HCEC 1CT (cell line): ENCODE measurements around the gene ITPKB.
"Not testable (repeated sequence)": the region's sequence is repeated elsewhere in the genome, so short reads cannot be mapped to it uniquely, and the experiment has no call there.

Experiments used
- DNase-seq: peaks from one replicate; pipeline ENCODE4 v3.0.0-alpha.2; 2017

Gene ITPKB

GRCh38 chr1:226738995-226739695 lies at the start of gene ITPKB:
TSS of gene ITPKB (minus strand) at chr1:226739282. CDS start at chr1:226737458, 1,824 bp downstream.
- peak; percentile 63 for DNase-seq

DNA sequence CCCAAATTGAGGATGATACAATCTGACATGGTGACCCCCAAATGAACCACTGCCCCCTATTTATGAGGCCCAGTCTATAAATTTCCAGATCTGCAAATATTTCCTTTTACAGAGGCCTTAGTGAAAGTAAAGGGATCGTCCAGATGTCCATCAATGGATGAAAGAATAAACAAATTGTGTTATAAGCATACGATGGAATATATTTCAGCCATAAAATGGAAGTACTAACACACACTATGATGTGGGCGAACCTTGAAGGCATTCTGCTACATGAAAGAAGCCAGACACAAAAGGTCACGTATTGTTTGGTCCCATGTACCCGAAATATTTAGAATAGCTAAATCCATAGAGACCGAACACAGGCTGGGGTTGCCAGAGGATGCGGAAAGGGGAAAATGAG lies 48.6 kb upstream of the ITPKB start:
- DNase-seq = no peak

DNA sequence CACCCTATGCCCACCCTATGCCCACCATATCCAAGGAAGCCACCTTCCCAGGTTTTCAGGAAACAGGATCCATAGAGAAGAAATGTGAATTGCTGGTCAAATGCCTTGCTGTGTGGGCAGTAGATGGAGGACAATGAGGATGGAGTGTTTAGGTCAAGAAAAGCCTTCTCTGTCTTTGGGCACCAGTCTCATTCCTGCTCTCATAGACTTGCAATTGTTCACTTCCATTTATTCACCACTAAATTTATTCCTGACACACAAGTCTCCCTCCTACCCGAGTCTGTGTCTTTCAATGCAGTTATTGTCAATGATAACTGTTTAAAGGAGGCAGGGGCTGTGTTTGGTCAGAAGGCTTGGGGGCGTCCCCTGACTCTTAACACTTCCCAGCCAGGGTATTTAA lies 48.0 kb upstream of the ITPKB start:
- DNase-seq = no peak

DNA sequence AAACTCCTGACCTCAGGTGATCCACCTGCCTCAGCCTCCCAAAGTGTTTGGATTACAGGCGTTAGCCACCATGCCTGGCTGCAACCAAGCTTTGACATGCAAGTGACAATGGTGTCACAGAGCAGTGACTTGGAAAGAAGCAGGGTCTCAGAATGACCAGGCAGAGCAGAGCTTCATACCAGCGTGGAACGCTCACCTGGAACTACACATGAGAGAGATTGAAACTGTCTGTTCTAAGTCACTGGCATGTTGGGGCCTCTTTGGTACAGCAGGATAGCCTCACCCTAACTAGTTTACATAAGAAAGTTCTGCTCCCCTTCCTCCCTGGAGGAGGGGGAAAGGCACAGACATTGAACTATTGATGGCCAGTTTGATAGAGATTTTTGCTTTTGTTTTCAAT lies 47.5 kb upstream of the ITPKB start:
- no peak for DNase-seq

DNA sequence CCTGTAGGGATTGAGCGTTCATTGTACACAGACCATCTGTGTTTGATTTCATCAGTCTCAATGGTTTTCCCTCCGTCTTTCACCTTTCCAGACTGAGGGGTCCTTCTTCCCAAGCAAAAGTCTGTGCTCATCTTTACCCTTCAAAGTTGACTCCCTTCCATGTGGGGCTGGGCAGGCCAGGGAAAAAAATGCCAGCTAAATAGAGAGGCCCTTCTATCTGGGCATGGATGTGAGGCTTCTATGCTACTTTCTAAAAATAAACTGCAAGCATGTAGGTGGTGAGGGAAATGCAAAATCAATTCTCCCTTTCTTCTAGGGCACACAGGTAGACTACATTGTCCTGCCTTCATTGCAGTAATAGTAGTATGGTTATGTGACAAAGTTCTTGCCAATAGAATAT lies 46.7 kb upstream of the ITPKB start:
- DNase-seq = no peak

GRCh38 chr1:226784081-226785049 lies 45.3 kb upstream of the ITPKB start:
- DNase-seq = no peak

GRCh38 chr1:226782845-226783601 lies 43.9 kb upstream of the ITPKB start:
- no peak for DNase-seq

GRCh38 chr1:226781937-226782609 lies 43.0 kb upstream of the ITPKB start:
- no peak for DNase-seq

DNA sequence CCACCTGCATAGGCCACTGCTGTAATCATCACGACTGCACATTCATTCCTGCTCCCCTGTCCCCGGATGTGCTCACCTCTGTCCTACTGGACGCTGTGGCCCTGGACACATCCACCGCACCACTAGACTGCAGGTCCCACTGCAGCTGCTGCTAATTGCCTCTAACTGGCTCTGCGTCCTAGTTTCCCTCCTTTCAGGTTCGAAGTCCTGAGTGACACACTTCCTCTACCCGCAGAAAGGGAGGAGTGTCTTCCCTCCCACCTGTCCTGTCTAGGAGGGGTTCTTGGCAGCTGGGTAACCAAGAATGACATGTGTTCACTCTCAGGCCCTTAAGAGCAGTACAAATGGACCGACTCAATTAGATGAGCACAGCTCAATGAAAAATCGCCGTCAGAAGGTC lies 40.5 kb upstream of the ITPKB start:
- DNase-seq = no peak

- peak; percentile 76 for DNase-seq
Observed at GRCh38 chr1:226778657-226779058, 39.6 kb upstream of the ITPKB start.

DNA sequence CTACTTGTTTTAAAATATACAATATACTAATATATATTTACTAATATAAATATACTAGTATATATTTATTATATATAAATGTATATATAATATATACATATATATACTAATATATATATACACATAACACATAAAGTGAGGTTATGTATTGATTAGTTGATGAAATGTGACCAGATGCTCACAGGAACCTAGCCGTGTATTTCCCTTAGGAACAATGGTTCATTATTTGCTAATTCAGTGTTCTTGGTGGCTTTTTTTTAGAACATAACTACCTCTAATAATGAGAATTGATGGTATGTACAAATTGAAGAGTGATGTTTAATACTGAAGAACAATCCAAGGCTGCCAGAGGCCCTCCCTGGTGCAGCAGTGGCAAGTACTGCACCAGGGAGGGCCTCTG lies 37.9 kb upstream of the ITPKB start:
- DNase-seq = no peak

DNA sequence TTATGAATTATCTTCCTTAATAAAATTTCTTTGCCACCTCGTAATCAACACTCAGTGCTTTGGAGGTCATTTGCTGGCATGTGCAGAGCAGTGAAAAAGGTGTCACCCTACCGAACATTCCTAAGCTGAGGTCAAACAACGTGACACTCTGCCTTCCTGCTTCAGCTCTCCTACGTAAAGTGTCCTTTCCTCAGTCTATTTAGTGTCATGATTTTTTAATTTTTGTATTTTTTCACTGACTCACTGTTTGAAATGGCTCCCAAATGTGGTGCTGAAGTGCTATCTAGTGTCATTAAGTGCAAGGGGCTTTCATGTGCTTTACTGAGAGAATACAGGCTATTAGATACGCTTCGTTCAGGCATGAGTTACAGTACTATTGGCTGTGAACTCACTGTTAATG lies 37.0 kb upstream of the ITPKB start:
- no peak for DNase-seq

DNA sequence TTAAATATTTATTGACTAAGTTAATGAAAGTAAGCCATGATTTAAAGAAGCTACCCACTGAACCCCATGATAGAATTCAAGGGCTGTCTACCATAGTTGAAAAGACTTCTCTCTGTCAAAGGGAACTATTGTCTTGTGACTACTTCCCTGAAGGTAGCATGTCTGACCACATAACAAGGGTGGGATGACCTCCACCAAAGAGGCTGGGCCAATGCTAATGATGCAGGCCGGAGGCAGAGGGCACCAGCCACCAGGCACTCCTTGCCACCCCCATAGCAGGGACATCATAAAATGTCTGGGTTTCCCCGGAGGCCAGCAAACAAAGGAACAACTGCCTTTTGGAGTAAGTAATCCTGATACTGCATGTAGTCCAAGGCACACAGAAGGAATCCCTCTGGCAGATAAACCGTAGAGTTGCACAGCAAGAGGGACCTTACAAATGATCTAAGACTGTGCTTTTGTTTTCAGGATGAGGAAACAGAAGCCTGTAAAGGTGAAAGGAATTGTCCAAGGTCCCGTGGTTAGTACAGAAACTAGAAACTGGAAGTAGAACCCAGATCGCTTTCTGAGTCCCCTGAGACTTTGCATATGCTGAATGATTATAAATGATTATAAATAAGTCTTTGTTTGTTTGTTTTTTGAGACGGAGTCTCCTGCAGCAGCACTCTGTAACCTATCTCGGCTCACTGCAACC lies 33.5 kb upstream of the ITPKB start:
- DNase-seq = no peak

- DNase-seq = not testable (repeated sequence)
Observed at GRCh38 chr1:226767170-226767569, 28.1 kb upstream of the ITPKB start.

- DNase-seq = no peak
Observed at GRCh38 chr1:226766565-226766964, 27.5 kb upstream of the ITPKB start.

- no peak for DNase-seq
Observed at GRCh38 chr1:226764533-226764932, 25.5 kb upstream of the ITPKB start.

DNA sequence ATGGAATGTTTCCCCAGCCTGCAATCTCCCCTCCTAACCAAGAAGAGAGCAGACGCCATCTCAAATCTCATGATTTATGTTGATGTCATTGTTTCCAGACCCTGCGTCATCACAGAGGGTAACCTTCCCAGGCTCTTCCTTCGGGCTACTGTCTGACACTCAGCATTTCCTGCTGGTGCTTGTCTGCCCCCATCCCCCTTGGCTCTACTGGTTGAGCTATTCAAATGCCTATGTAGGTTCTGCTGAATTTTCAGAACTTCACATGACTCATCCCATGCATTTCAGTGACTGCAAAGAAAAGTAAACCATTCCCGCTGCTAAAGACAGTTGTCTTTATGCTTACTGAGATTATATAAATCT lies 24.8 kb upstream of the ITPKB start:
- DNase-seq = peak; percentile 92

DNA sequence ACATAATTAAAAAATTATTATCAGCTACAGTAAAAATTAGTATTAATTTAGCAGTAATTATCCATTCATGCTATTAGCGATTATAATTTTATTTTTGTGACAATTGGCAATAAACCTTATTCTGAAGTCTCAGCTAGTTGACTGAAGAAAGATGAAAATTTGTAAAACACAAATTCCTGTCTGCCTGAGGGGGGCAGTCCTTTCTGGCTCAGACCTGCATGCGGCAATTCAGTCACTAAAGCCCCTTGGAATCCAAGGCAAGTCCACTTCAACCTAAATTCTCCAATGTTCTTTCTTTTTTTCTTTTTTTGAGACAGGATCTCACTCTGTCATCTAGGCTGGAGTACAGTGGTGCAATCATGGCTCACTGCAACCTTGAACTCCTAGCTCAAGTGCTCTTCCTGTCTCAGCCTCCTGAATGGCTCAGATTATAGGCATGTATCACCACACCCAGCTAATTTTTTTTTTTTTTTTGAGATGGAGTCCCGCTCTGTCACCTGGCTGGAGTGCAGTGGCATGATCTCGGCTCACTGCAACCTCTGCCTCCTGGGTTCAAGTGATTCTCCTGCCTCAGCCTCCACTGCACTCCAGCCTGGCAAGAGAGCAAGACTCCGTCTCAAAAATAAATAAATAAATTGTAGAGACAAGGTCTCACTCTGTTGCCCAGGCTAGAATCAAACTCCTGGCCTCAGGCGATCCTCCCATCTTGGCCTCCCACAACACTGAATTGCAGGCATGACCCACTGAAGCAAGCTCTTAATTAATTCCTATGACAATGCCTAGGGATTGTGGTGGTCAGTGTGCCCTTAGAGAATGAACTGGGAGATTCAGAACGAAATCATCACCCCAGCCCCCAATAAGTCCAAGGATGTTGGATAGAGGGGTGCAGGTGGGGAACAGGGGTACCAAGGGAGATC lies 24.2 kb upstream of the ITPKB start:
- no peak for DNase-seq

- DNase-seq = no peak
Observed at GRCh38 chr1:226762055-226762454, 23.0 kb upstream of the ITPKB start.

GRCh38 chr1:226761322-226761721 lies 22.2 kb upstream of the ITPKB start:
- DNase-seq = peak; percentile 36
